SH-SY5Y (cell line): ENCODE results near the gene BORCS5.

ENCODE experiments used
- GATA2 ChIP-seq: IDR thresholded peaks from 2 replicates; pipeline ENCODE4 v1.6.1; 2011; ENCODE audit warnings: mild to moderate bottlenecking, low read depth, low read length
- GATA3 ChIP-seq: IDR thresholded peaks from 2 replicates; pipeline ENCODE4 v1.6.1; 2011; ENCODE audit warnings: low read depth, mild to moderate bottlenecking, low read length, moderate library complexity

- TF ChIP-seq GATA2 (no peak), GATA3 (no peak)
These were observed 150.2 kb downstream of the BORCS5 start for GRCh38 chr12:12507121-12507520.
